ENCODE results near the gene NUDT2. TPM values are rescaled to one million over a fixed set of nuclear protein-coding genes. Genes with fewer than 3 reads are reported as not detected.
A peak's percentile ranks its signal among the peaks of the same experiment; 100 is the strongest.

Gene NUDT2
- polyA plus RNA-seq, 1 of the 3 experiments (the other 2 are of a cell fraction) = 47.8 TPM

DNA sequence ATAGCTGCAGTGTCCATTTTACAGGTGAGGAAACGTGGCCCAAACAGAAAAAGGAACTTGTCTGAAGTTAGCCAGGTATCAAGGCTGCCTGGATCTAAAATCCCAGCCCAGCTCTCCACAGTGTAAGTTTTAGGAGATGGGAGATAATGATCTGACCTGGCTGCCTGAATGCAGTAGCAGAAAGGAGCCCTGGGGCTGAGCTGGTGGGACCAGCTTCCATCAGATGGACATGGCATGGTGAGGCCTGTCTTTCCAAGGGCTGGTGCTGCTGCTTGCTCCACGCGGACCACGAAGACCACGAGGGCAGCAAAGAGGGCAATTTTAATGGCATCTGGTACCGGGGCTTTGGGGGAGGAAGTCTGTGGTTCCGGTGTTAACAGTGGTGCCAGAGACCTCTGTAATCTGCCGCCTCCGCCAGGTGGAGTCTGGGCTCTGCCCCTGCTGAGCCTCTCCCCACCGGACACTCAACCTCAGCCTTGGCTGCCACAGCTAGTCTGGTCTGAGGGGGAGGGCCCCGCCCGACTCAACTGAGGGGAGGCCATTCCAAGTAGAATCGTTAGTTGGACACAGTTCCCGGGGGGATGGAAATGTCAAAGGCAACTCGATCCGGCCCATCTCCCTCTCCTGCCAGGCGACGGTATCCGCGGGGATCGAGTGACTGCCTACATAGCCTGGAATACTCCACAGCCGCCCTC, 46.7 kb downstream of the NUDT2 start:
- POLR2A ChIA-PET = interaction anchor here (1.8 kb wide), 1 partner anchor 30 kb away, joined by 6 read pairs; no protein-coding TSS in a partner anchor
- H3K4me2 ChIP-seq = peak overlapping the region; percentile 94
- no peaks in the 10 kb centered on the region for H3K9me2 ChIP-seq
- no peaks in the 10 kb centered on the region for H3K79me2 ChIP-seq (ENCODE audit: insufficient read depth)
- CTCF ChIA-PET = interaction anchor here (0.6 to 8.0 kb wide), 13 partner anchors 11 to 262 kb away, joined by 3 to 149 read pairs (median 4); partner anchors contain the start of gene SIGMAR1
- TF ChIP-seq RAD21 (IDR thresholded peaks at IDR 0.05; ENCODE audit: low read length) = peak; percentile 37
- peak; percentile 72 for TF ChIP-seq GATA2 (CRISPR knock-in tag; IDR thresholded peaks at IDR 0.05)
- TF ChIP-seq, protein P1, sequence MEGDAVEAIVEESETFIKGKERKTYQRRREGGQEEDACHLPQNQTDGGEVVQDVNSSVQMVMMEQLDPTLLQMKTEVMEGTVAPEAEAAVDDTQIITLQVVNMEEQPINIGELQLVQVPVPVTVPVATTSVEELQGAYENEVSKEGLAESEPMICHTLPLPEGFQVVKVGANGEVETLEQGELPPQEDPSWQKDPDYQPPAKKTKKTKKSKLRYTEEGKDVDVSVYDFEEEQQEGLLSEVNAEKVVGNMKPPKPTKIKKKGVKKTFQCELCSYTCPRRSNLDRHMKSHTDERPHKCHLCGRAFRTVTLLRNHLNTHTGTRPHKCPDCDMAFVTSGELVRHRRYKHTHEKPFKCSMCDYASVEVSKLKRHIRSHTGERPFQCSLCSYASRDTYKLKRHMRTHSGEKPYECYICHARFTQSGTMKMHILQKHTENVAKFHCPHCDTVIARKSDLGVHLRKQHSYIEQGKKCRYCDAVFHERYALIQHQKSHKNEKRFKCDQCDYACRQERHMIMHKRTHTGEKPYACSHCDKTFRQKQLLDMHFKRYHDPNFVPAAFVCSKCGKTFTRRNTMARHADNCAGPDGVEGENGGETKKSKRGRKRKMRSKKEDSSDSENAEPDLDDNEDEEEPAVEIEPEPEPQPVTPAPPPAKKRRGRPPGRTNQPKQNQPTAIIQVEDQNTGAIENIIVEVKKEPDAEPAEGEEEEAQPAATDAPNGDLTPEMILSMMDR (IDR thresholded peaks at IDR 0.05) = peak; percentile 37
- TF ChIP-seq FOSL2 (IDR thresholded peaks at IDR 0.05; ENCODE audit: borderline replicate concordance, low read depth) = no peak
- TF ChIP-seq, protein P2, sequence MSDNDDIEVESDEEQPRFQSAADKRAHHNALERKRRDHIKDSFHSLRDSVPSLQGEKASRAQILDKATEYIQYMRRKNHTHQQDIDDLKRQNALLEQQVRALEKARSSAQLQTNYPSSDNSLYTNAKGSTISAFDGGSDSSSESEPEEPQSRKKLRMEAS (IDR thresholded peaks at IDR 0.05; ENCODE audit: low read depth) = peak; percentile 40; the same call in 1 of the 2 replicates
- TF ChIP-seq MXI1 (IDR thresholded peaks at IDR 0.05; ENCODE audit: low read depth, low read length) = peak; percentile 72
- H3K27me3 ChIP-seq (ENCODE audit: insufficient read depth) = no peaks in the 10 kb centered on the region
- peak overlapping the region; percentile 83 to 84 for H3K4me3 ChIP-seq (ENCODE audit: low read depth in 2 of 2, low read length in 1 of 2)
- peak overlapping the region; percentile 57 for H3K9ac ChIP-seq
- H2AFZ ChIP-seq (ENCODE audit: low read depth) = peak overlapping the region; percentile 89; the same call in 1 of the 2 replicates
- H3K36me3 ChIP-seq (replicated peaks in 1 of 2; ENCODE audit: control insufficient read depth in 1 of 2, insufficient read depth in 2 of 2, low read length in 1 of 2) = peaks cover 0 to 3% of the 10 kb centered on the region in 2 experiments
- H3K9me3 ChIP-seq = no peaks in the 10 kb centered on the region
- peak overlapping the region in 1 of 2 experiments; percentile 76; a peak in 2 of 4 replicates for H3K27ac ChIP-seq (ENCODE audit: low read depth in 2 of 2, low read length in 1 of 2)
- H4K20me1 ChIP-seq (ENCODE audit: insufficient read depth) = no peaks in the 10 kb centered on the region
- peaks cover 7 to 39% of the 10 kb centered on the region in 2 experiments; a peak in 3 of 4 replicates for H3K4me1 ChIP-seq (ENCODE audit: control insufficient read depth in 1 of 2, insufficient read depth in 2 of 2, low read depth in 1 of 2, low read length in 1 of 2)
- peak; percentile 76 for DNase-seq
- 11% methylated on average over 17 of the region's 22 CpGs for WGBS (ENCODE audit: low lambda C conversion rate)
- peaks cover 4% of the 10 kb centered on the region for H3F3A ChIP-seq (replicated peaks; ENCODE audit: insufficient read depth)

DNA sequence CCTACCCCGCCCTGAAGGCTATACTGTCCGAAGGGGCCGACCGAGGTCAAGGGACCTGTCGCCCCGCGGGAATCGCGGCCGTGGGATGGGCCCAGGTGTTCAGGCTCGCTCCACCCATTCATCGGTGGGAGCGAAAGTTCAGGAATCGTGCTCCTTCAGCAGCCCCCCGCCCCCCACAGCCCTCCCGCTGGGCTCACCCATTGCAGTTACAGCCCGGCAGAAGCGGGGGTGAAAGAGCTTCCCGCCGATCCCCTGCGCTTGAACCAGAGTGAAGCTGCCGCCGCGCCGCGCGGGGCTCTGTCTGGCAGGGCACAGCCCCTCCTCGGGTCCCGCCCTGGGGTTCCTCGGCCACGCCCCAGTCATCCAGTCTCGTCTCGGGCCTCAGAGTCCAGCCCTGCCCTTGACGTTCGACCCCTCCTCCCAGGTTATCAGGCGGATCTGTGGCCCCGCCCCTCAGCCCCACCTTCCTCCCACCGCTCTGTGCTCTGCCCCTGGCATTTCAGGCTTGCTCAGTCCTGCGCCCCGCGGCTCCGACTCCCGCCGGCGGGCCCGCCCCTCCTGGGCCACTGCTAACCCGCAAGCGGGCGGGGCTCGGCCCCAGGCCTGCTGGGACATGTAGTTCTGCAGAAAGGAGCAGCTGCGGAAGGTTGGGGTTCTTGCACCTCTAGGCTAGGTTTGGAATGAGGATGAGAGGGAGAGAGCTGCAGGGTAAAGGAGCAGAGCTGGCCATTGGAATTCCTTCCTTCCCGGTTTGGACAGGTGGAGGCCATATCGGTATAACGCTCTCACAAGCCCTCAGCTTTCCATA, 47.4 kb downstream of the NUDT2 start, which contains the start of gene MYORG:
Gene MYORG, minus strand, starts transcription at position 303 of the 808 bp plus-strand sequence. CDS start 3,955 bp downstream, outside the sequence.
- peak; percentile 98 for DNase-seq
- no peaks in the 10 kb centered on the region for H3K9me2 ChIP-seq
- H3K4me2 ChIP-seq = peak within 1 kb of the TSS; percentile 94
- H3K9ac ChIP-seq = peak within 1 kb of the TSS; percentile 57
- H3K4me3 ChIP-seq (ENCODE audit: low read depth in 2 of 2, low read length in 1 of 2) = peak within 1 kb of the TSS; percentile 83 to 84
- ChIA-PET CTCF (interaction anchor here (1.0 to 8.0 kb wide), 12 partner anchors 12 to 226 kb away, joined by 3 to 149 read pairs (median 5); no protein-coding TSS in a partner anchor), POLR2A (interaction anchor here (1.8 kb wide), 1 partner anchor 31 kb away, joined by 6 read pairs; no protein-coding TSS in a partner anchor)
- peaks cover 4% of the 10 kb centered on the region for H3F3A ChIP-seq (replicated peaks; ENCODE audit: insufficient read depth)
- no peaks in the 10 kb centered on the region for H3K9me3 ChIP-seq
- 1% methylated on average over 25 of the region's 54 CpGs for whole genome bisulfite sequencing (ENCODE audit: low lambda C conversion rate)
- H3K36me3 ChIP-seq (replicated peaks in 1 of 2; ENCODE audit: control insufficient read depth in 1 of 2, insufficient read depth in 2 of 2, low read length in 1 of 2) = no peaks in the 10 kb centered on the region
- peaks cover 7 to 40% of the 10 kb centered on the region in 2 experiments; a peak in 3 of 4 replicates for H3K4me1 ChIP-seq (ENCODE audit: control insufficient read depth in 1 of 2, insufficient read depth in 2 of 2, low read depth in 1 of 2, low read length in 1 of 2)
- no peaks in the 10 kb centered on the region for H3K27me3 ChIP-seq (ENCODE audit: insufficient read depth)
- H4K20me1 ChIP-seq (ENCODE audit: insufficient read depth) = no peaks in the 10 kb centered on the region
- H3K79me2 ChIP-seq (ENCODE audit: insufficient read depth) = no peaks in the 10 kb centered on the region
- peak within 1 kb of the TSS; percentile 89 for H2AFZ ChIP-seq (ENCODE audit: low read depth)
- H3K27ac ChIP-seq (ENCODE audit: low read depth in 2 of 2, low read length in 1 of 2) = peak within 1 kb of the TSS in 1 of 2 experiments; percentile 76; a peak in 2 of 4 replicates
- no peak for TF ChIP-seq RCOR1 (IDR thresholded peaks at IDR 0.05; ENCODE audit: low read length)
- TF ChIP-seq GATA2 (CRISPR knock-in tag; IDR thresholded peaks at IDR 0.05) = peak; percentile 92
- TF ChIP-seq EP300 (IDR thresholded peaks at IDR 0.05; ENCODE audit: borderline replicate concordance in 1 of 2, low read depth in 1 of 2, low read length in 1 of 2) = no peak
- TF ChIP-seq TAF1 (IDR thresholded peaks at IDR 0.05; ENCODE audit: borderline replicate concordance, low read depth, low read length) = no peak
- TF ChIP-seq RAD21 (IDR thresholded peaks at IDR 0.05; ENCODE audit: low read length) = no peak
- TF ChIP-seq MXI1 (IDR thresholded peaks at IDR 0.05; ENCODE audit: low read depth, low read length) = no peak
- TF ChIP-seq TCF12 (IDR thresholded peaks at IDR 0.05) = no peak
- no peak for TF ChIP-seq EZH2phosphoT487 (IDR thresholded peaks at IDR 0.05; ENCODE audit: borderline replicate concordance, low read depth)
- TF ChIP-seq FOXM1 (IDR thresholded peaks at IDR 0.05; ENCODE audit: low read depth) = no peak
- TF ChIP-seq, protein P2 (IDR thresholded peaks at IDR 0.05; ENCODE audit: low read depth) = peak; percentile 55; the same call in 1 of the 2 replicates
- TF ChIP-seq, protein P3, sequence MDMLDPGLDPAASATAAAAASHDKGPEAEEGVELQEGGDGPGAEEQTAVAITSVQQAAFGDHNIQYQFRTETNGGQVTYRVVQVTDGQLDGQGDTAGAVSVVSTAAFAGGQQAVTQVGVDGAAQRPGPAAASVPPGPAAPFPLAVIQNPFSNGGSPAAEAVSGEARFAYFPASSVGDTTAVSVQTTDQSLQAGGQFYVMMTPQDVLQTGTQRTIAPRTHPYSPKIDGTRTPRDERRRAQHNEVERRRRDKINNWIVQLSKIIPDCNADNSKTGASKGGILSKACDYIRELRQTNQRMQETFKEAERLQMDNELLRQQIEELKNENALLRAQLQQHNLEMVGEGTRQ (IDR thresholded peaks at IDR 0.05; ENCODE audit: borderline replicate concordance, low read depth, low read length) = no peak
- no peak for TF ChIP-seq MEF2A (IDR thresholded peaks at IDR 0.05; ENCODE audit: borderline replicate concordance, low read depth)
- no peak for TF ChIP-seq YY1 (IDR thresholded peaks at IDR 0.05; ENCODE audit: low read depth)
- TF ChIP-seq SIN3A (IDR thresholded peaks at IDR 0.05; ENCODE audit: borderline replicate concordance, low read depth, low read length) = 0 out of 2 replicates have a peak, but pooled peaks have one; percentile 15
- no peak for TF ChIP-seq NFIC (IDR thresholded peaks at IDR 0.05; ENCODE audit: borderline replicate concordance)
- TF ChIP-seq TEAD4 (IDR thresholded peaks at IDR 0.05; ENCODE audit: borderline replicate concordance, insufficient read depth) = no peak
- no peak for TF ChIP-seq GABPA (IDR thresholded peaks at IDR 0.05; ENCODE audit: low read depth)
- TF ChIP-seq FOSL2 (IDR thresholded peaks at IDR 0.05; ENCODE audit: borderline replicate concordance, low read depth) = no peak
- no peak for TF ChIP-seq ELF1 (IDR thresholded peaks at IDR 0.05)
